ENCODE results near the gene LRRC4C. TPM values are rescaled to one million over a fixed set of nuclear protein-coding genes. Genes with fewer than 3 reads are reported as not detected.

Gene LRRC4C
- total RNA-seq, 3 donors from 2014 or later (not counting 1 experiment from before 2014, with no cell fraction given): not detected

- Mint-ChIP-seq H3K4me1 (no peaks in the 10 kb centered on the region), H3K36me3 (peaks cover 10% of the 10 kb centered on the region), H3K4me3 (no peak overlapping the region), H3K27me3 (ENCODE audit: low read depth in 2 of 2) (no peaks in the 10 kb centered on the region), H3K27ac (no peak overlapping the region), H3K9me3 (peaks cover 8 to 24% of the 10 kb centered on the region in 2 donors)
- Histone ChIP-seq H3K9me3 (ENCODE audit: control insufficient read depth, insufficient read depth, low read length) (no peaks in the 10 kb centered on the region), H3K27me3 (ENCODE audit: control insufficient read depth, insufficient read depth, low read length) (no peaks in the 10 kb centered on the region), H3K36me3 (ENCODE audit: control insufficient read depth, insufficient read depth, low read length) (no peaks in the 10 kb centered on the region), H3K27ac (ENCODE audit: low read length) (no peak overlapping the region), H3K4me3 (ENCODE audit: low read length) (no peak overlapping the region), H3K4me1 (ENCODE audit: control insufficient read depth, insufficient read depth, low read length) (no peaks in the 10 kb centered on the region)
- TF ChIP-seq CTCF (IDR thresholded peaks at IDR 0.05): no peak
- intact Hi-C loops (cut with micrococcal nuclease): no loop called here
- ATAC-seq (no peak), DNase-seq (no peak)
- WGBS (ENCODE audit: insufficient coverage): 75% methylated on average over 4 of the region's 5 CpGs
Observed at GRCh38 chr11:40842750-40843339, 616.6 kb downstream of the LRRC4C start.

- ATAC-seq: no peak
- no peak overlapping the region for H3K4me3 ChIP-seq (ENCODE audit: low read length)
- Mint-ChIP-seq H3K9me3 (peaks cover 11 to 15% of the 10 kb centered on the region in 2 donors), H3K4me3 (no peak overlapping the region), H3K36me3 (peaks cover 8% of the 10 kb centered on the region), H3K4me1 (no peaks in the 10 kb centered on the region), H3K27ac (no peak overlapping the region), H3K27me3 (ENCODE audit: low read depth in 2 of 2) (no peaks in the 10 kb centered on the region)
- intact Hi-C loops (cut with micrococcal nuclease): no loop called here
- no peak for TF ChIP-seq CTCF (IDR thresholded peaks at IDR 0.05)
- no peak for DNase-seq
- H3K4me1 ChIP-seq (ENCODE audit: control insufficient read depth, insufficient read depth, low read length): no peaks in the 10 kb centered on the region
- WGBS (ENCODE audit: insufficient coverage): 100% methylated on average over 1 of the region's 1 CpG
- H3K27ac ChIP-seq (ENCODE audit: low read length): no peak overlapping the region
- H3K27me3 ChIP-seq (ENCODE audit: control insufficient read depth, insufficient read depth, low read length): no peaks in the 10 kb centered on the region
- H3K36me3 ChIP-seq (ENCODE audit: control insufficient read depth, insufficient read depth, low read length): no peaks in the 10 kb centered on the region
- no peaks in the 10 kb centered on the region for H3K9me3 ChIP-seq (ENCODE audit: control insufficient read depth, insufficient read depth, low read length)
Observed at GRCh38 chr11:40841231-40841630, 618.2 kb downstream of the LRRC4C start.

GRCh38 chr11:40838181-40838683, 621.2 kb downstream of the LRRC4C start:
- Histone ChIP-seq H3K27me3 (ENCODE audit: control insufficient read depth, insufficient read depth, low read length) (no peaks in the 10 kb centered on the region), H3K9me3 (ENCODE audit: control insufficient read depth, insufficient read depth, low read length) (no peaks in the 10 kb centered on the region), H3K36me3 (ENCODE audit: control insufficient read depth, insufficient read depth, low read length) (no peaks in the 10 kb centered on the region), H3K4me1 (ENCODE audit: control insufficient read depth, insufficient read depth, low read length) (no peaks in the 10 kb centered on the region), H3K27ac (ENCODE audit: low read length) (no peak overlapping the region), H3K4me3 (ENCODE audit: low read length) (no peak overlapping the region)
- intact Hi-C loops (cut with micrococcal nuclease): no loop called here
- WGBS (ENCODE audit: insufficient coverage): 95% methylated on average over 1 of the region's 1 CpG
- H3K4me1 Mint-ChIP-seq: no peaks in the 10 kb centered on the region
- ATAC-seq: no peak
- TF ChIP-seq CTCF (IDR thresholded peaks at IDR 0.05): no peak
- no peak for DNase-seq
- H3K9me3 Mint-ChIP-seq: peaks cover 12% of the 10 kb centered on the region in 2 donors
- peaks cover 2% of the 10 kb centered on the region for H3K36me3 Mint-ChIP-seq
- H3K27ac Mint-ChIP-seq: no peak overlapping the region
- H3K27me3 Mint-ChIP-seq (ENCODE audit: low read depth in 2 of 2): no peaks in the 10 kb centered on the region
- no peak overlapping the region for H3K4me3 Mint-ChIP-seq

GRCh38 chr11:40827116-40827515, 632.3 kb downstream of the LRRC4C start:
- Mint-ChIP-seq H3K4me3 (no peak overlapping the region), H3K27ac (no peak overlapping the region)
- no peak for TF ChIP-seq CTCF (IDR thresholded peaks at IDR 0.05)

More at GRCh38 chr11:40827116-40827515, 632.3 kb downstream of the LRRC4C start:
- H3K4me1 ChIP-seq (ENCODE audit: control insufficient read depth, insufficient read depth, low read length): no peaks in the 10 kb centered on the region
- H3K9me3 Mint-ChIP-seq: peaks cover 6 to 9% of the 10 kb centered on the region in 2 donors
- H3K9me3 ChIP-seq (ENCODE audit: control insufficient read depth, insufficient read depth, low read length): peaks cover 4% of the 10 kb centered on the region
- H3K36me3 Mint-ChIP-seq: no peaks in the 10 kb centered on the region
- WGBS (ENCODE audit: insufficient coverage): 83% methylated on average over 2 of the region's 3 CpGs
- intact Hi-C loops (cut with micrococcal nuclease): no loop called here
- H3K36me3 ChIP-seq (ENCODE audit: control insufficient read depth, insufficient read depth, low read length): no peaks in the 10 kb centered on the region
- H3K27ac ChIP-seq (ENCODE audit: low read length): no peak overlapping the region
- no peaks in the 10 kb centered on the region for H3K4me1 Mint-ChIP-seq
- no peak for ATAC-seq
- no peaks in the 10 kb centered on the region for H3K27me3 Mint-ChIP-seq (ENCODE audit: low read depth in 2 of 2)
- no peaks in the 10 kb centered on the region for H3K27me3 ChIP-seq (ENCODE audit: control insufficient read depth, insufficient read depth, low read length)
- H3K4me3 ChIP-seq (ENCODE audit: low read length): no peak overlapping the region
- DNase-seq: no peak

All from natural killer cell (primary cell).